H9 (cell line): ENCODE measurements around the gene MNAT1. TPM values are rescaled to one million over a fixed set of nuclear protein-coding genes. Genes with fewer than 3 reads are reported as not detected.

Experiments used
- DNase-seq: peaks from one replicate; pipeline ENCODE4 v3.0.0-alpha.2; 2017
- H2AFZ ChIP-seq: one replicate; pipeline ENCODE4 v1.6.1; 2013; ENCODE audit warnings: mild to moderate bottlenecking, low read length, control low read depth, moderate library complexity
- H2AK5ac ChIP-seq: 2 replicates; pipeline ENCODE4 v1.6.1; 2013; ENCODE audit warnings: low read length, control low read depth, mixed read lengths; ENCODE audit not compliant: insufficient read length
- H2BK120ac ChIP-seq: one replicate; pipeline ENCODE4 v1.6.1; 2013; ENCODE audit warnings: low read depth, mild to moderate bottlenecking, low read length, control low read depth, inconsistent platforms; ENCODE audit not compliant: poor library complexity, severe bottlenecking
- H2BK12ac ChIP-seq: 2 replicates; pipeline ENCODE4 v1.6.1; 2013; ENCODE audit warnings: low read length, control low read depth, mixed read lengths, low read depth; ENCODE audit not compliant: insufficient read length
- H2BK15ac ChIP-seq: 2 replicates; pipeline ENCODE4 v1.6.1; 2013; ENCODE audit warnings: low read depth, low read length, control low read depth
- H2BK20ac ChIP-seq: one replicate; pipeline ENCODE4 v1.6.1; 2013; ENCODE audit warnings: low read depth, mild to moderate bottlenecking, low read length, control low read depth, inconsistent platforms; ENCODE audit not compliant: poor library complexity, severe bottlenecking
- H2BK5ac ChIP-seq: 2 replicates; pipeline ENCODE4 v1.6.1; 2013; ENCODE audit warnings: low read length, control low read depth, mixed read lengths; ENCODE audit not compliant: insufficient read length
- H3K14ac ChIP-seq: 2 replicates; pipeline ENCODE4 v1.6.1; 2013; ENCODE audit warnings: low read length, control low read depth; ENCODE audit not compliant: insufficient read depth
- H3K18ac ChIP-seq: 2 replicates; pipeline ENCODE4 v1.6.1; 2013; ENCODE audit warnings: low read depth, mild to moderate bottlenecking, mixed read lengths, low read length, control low read depth; ENCODE audit not compliant: insufficient read length
- H3K23ac ChIP-seq: 2 replicates; pipeline ENCODE4 v1.6.1; 2013; ENCODE audit warnings: low read length, control low read depth, mixed read lengths, low read depth; ENCODE audit not compliant: insufficient read length
- H3K23me2 ChIP-seq: 2 replicates; pipeline ENCODE4 v1.6.1; 2013; ENCODE audit warnings: low read depth, mild to moderate bottlenecking, mixed read lengths, low read length, control low read depth; ENCODE audit not compliant: insufficient read length, poor library complexity, severe bottlenecking
- H3K27ac ChIP-seq: 2 replicates; pipeline ENCODE4 v1.5.1; 2013; ENCODE audit warnings: low read length, control low read depth, mixed read lengths, low read depth; ENCODE audit not compliant: insufficient read length
- H3K27me3 ChIP-seq: 2 replicates; pipeline ENCODE4 v1.6.1; 2013; ENCODE audit warnings: low read length, control low read depth, inconsistent platforms; ENCODE audit not compliant: insufficient read depth
- H3K4ac ChIP-seq: 2 replicates; pipeline ENCODE4 v1.6.1; 2013; ENCODE audit warnings: low read depth, mild to moderate bottlenecking, control low read depth, inconsistent platforms, low read length, moderate library complexity
- H3K4me1 ChIP-seq: 2 replicates; pipeline ENCODE4 v1.6.1; 2013; ENCODE audit warnings: low read length, control low read depth, inconsistent platforms; ENCODE audit not compliant: insufficient read depth
- H3K4me2 ChIP-seq: 2 replicates; pipeline ENCODE4 v1.6.1; 2013; ENCODE audit warnings: low read length, control low read depth, mixed read lengths; ENCODE audit not compliant: insufficient read length, insufficient read depth
- H3K56ac ChIP-seq: 2 replicates; pipeline ENCODE4 v1.6.1; 2013; ENCODE audit warnings: low read depth, mild to moderate bottlenecking, mixed read lengths, low read length, control low read depth; ENCODE audit not compliant: insufficient read length
- H3K79me1 ChIP-seq: 2 replicates; pipeline ENCODE4 v1.6.1; 2013; ENCODE audit warnings: low read depth, mild to moderate bottlenecking, moderate library complexity, low read length, control low read depth, inconsistent platforms; ENCODE audit not compliant: insufficient read depth, poor library complexity, severe bottlenecking
- H3K79me2 ChIP-seq: 2 replicates; pipeline ENCODE4 v1.6.1; 2013; ENCODE audit warnings: low read length, control low read depth, inconsistent platforms; ENCODE audit not compliant: insufficient read depth
- H3K9ac ChIP-seq: 2 replicates; pipeline ENCODE4 v1.6.1; 2013; ENCODE audit warnings: low read length, control low read depth, mixed read lengths; ENCODE audit not compliant: insufficient read length; ENCODE audit errors: extremely low read depth
- H3K9me3 ChIP-seq: one replicate; pipeline ENCODE4 v1.6.1; 2013; ENCODE audit warnings: low read depth, low read length, inconsistent platforms; ENCODE audit not compliant: control insufficient read depth
- H3T11ph ChIP-seq: one replicate; pipeline ENCODE4 v1.6.1; 2013; ENCODE audit warnings: mild to moderate bottlenecking, low read length, control low read depth, inconsistent platforms
- H4K20me1 ChIP-seq: one replicate; pipeline ENCODE4 v1.6.1; 2013; ENCODE audit not compliant: control insufficient read depth, insufficient read length, insufficient read depth
- H4K5ac ChIP-seq: 2 replicates; pipeline ENCODE4 v1.6.1; 2013; ENCODE audit warnings: low read depth, mild to moderate bottlenecking, mixed read lengths, low read length, control low read depth; ENCODE audit not compliant: insufficient read length
- H4K8ac ChIP-seq: replicated peaks from 2 replicates; pipeline ENCODE4 v1.6.1; 2013; ENCODE audit warnings: low read length, control low read depth, mixed read lengths, low read depth; ENCODE audit not compliant: insufficient read length
- H4K91ac ChIP-seq: 2 replicates; pipeline ENCODE4 v1.6.1; 2013; ENCODE audit warnings: low read depth, mild to moderate bottlenecking, moderate library complexity, mixed read lengths, low read length, control low read depth; ENCODE audit not compliant: insufficient read length
- H3K27ac Mint-ChIP-seq, 3 experiments: 2 replicates in 2 of 3; 3 replicates in 1 of 3; pipeline ENCODE4 v1.8.0; 2020 to 2021; ENCODE audit warnings: mixed read lengths in 3 of 3, mild to moderate bottlenecking in 1 of 3, moderate library complexity in 1 of 3
- H3K27me3 Mint-ChIP-seq: 2 replicates; pipeline ENCODE4 v1.8.0; 2021; ENCODE audit warnings: low read depth, mild to moderate bottlenecking, moderate library complexity, mixed read lengths
- H3K36me3 Mint-ChIP-seq, 3 experiments: 2 replicates in 2 of 3; 3 replicates in 1 of 3; pipeline ENCODE4 v1.8.0; 2020 to 2021; ENCODE audit warnings: low read depth in 3 of 3, mixed read lengths in 3 of 3; ENCODE audit not compliant: insufficient read depth in 1 of 3
- H3K4me1 Mint-ChIP-seq, 2 experiments: 2 replicates each; pipeline ENCODE4 v1.8.0; 2020; ENCODE audit warnings: mixed read lengths in 2 of 2
- H3K4me3 Mint-ChIP-seq, 2 experiments: 2 replicates in 1 of 2; 3 replicates in 1 of 2; pipeline ENCODE4 v1.8.0; 2020 to 2021; ENCODE audit warnings: mild to moderate bottlenecking in 2 of 2, mixed read lengths in 2 of 2, moderate library complexity in 1 of 2
- H3K9me3 Mint-ChIP-seq, 2 experiments: 2 replicates in 1 of 2; 3 replicates in 1 of 2; pipeline ENCODE4 v1.8.0; 2020; ENCODE audit warnings: mild to moderate bottlenecking in 2 of 2, mixed read lengths in 2 of 2, moderate library complexity in 1 of 2
- WGBS: extraction: QIAGEN DNeasy Blood & Tissue Kit; methylation state at CpG from one replicate; pipeline ENCODE4 v1.1.7; 2013; ENCODE audit warnings: missing lambda C conversion rate, low lambda C conversion rate, mixed read lengths; ENCODE audit not compliant: insufficient read length; ENCODE audit errors: extremely low coverage; 5-methylcytosine and 5-hydroxymethylcytosine counted together
- total RNA-seq: library from RNA; stranded (reverse); gene quantifications from 2 replicates; pipeline ENCODE4 v1.2.1, GENCODE V29; 2021
- TF ChIP-seq, protein P1 (sequence below): fragments of 200-600 bp; sonication (generic); conservative IDR thresholded peaks from 3 replicates; pipeline ENCODE4 v1.8.0; 2021; ENCODE audit warnings: antibody characterized with exemption, mild to moderate bottlenecking

Gene MNAT1
- total RNA-seq, 1 experiment from 2014 or later, result 43.1 TPM

DNA sequence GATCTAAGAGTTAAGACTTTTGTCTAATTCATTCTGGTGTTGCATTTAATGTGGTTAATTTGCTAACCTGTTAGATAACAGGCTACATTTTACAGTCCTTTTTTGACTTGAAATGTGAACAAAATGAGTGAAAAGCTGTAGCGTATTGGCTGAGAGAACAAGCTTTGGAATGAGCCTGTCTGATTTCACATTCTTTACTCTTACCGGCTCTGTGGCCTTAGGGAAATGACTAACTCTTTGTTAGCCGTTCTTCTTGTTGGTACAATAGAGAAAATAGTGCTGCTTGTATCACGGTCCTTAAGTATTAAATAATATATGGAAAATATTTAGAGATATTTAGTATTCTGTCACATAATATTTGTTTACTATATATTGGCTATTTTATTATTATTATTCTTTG is 1.9 kb downstream of the MNAT1 start:
- H3K4me1 ChIP-seq, result no peaks in the 10 kb centered on the region
- no peaks in the 10 kb centered on the region for H3K79me1 ChIP-seq
- Mint-ChIP-seq H3K9me3 (no peaks in the 10 kb centered on the region), H3K27me3 (peaks cover 4% of the 10 kb centered on the region), H3K4me1 (peaks cover 11 to 17% of the 10 kb centered on the region in 2 experiments), H3K36me3 (peaks cover 0 to 3% (median 0%) of the 10 kb centered on the region in 3 experiments; a peak in 2 of 7 replicates), H3K27ac (no peak overlapping the region), H3K4me3 (peak overlapping the region; percentile 56 to 98; a peak in 3 of 5 replicates)
- no peak for DNase-seq
- no peaks in the 10 kb centered on the region for H4K20me1 ChIP-seq
- no peak overlapping the region for H2BK120ac ChIP-seq
- TF ChIP-seq, protein P1, sequence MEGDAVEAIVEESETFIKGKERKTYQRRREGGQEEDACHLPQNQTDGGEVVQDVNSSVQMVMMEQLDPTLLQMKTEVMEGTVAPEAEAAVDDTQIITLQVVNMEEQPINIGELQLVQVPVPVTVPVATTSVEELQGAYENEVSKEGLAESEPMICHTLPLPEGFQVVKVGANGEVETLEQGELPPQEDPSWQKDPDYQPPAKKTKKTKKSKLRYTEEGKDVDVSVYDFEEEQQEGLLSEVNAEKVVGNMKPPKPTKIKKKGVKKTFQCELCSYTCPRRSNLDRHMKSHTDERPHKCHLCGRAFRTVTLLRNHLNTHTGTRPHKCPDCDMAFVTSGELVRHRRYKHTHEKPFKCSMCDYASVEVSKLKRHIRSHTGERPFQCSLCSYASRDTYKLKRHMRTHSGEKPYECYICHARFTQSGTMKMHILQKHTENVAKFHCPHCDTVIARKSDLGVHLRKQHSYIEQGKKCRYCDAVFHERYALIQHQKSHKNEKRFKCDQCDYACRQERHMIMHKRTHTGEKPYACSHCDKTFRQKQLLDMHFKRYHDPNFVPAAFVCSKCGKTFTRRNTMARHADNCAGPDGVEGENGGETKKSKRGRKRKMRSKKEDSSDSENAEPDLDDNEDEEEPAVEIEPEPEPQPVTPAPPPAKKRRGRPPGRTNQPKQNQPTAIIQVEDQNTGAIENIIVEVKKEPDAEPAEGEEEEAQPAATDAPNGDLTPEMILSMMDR, result no peak
- H3T11ph ChIP-seq, result no peak overlapping the region
- no CpG with 5 or more reads among the region's 4 CpGs for WGBS
- no peak overlapping the region for H2AK5ac ChIP-seq
- H3K23ac ChIP-seq, result no peak overlapping the region
- peaks cover 3% of the 10 kb centered on the region for H3K23me2 ChIP-seq
- no peak overlapping the region for H3K18ac ChIP-seq
- H3K4me2 ChIP-seq, result peak overlapping the region; percentile 55
- H2BK12ac ChIP-seq, result no peak overlapping the region
- no peak overlapping the region for H4K91ac ChIP-seq
- H2AFZ ChIP-seq, result no peak overlapping the region
- H3K9me3 ChIP-seq, result no peaks in the 10 kb centered on the region
- no peak overlapping the region for H4K5ac ChIP-seq
- peaks cover 7% of the 10 kb centered on the region; the same call in 1 of the 2 replicates for H3K79me2 ChIP-seq
- no peak overlapping the region for H2BK5ac ChIP-seq
- H3K4ac ChIP-seq, result no peak overlapping the region
- H3K56ac ChIP-seq, result no peak overlapping the region
- no peak overlapping the region for H2BK20ac ChIP-seq
- peak overlapping the region; percentile 58 for H3K9ac ChIP-seq
- H4K8ac ChIP-seq, result no peak overlapping the region
- no peak overlapping the region for H2BK15ac ChIP-seq
- no peak overlapping the region for H3K27ac ChIP-seq
- H3K27me3 ChIP-seq, result no peaks in the 10 kb centered on the region
- no peak overlapping the region for H3K14ac ChIP-seq
